H1 (cell line): ENCODE data around the gene MT1F. TPM values are rescaled to one million over a fixed set of nuclear protein-coding genes. Genes with fewer than 3 reads are reported as not detected.
A peak's percentile ranks its signal among the peaks of the same experiment; 100 is the strongest.

Experiments
- CTBP2 ChIP-seq: IDR thresholded peaks from 2 replicates; pipeline ENCODE4 v1.7.0; 2011; ENCODE audit warnings: borderline replicate concordance, mild to moderate bottlenecking, moderate library complexity, mixed read lengths, low read length; ENCODE audit not compliant: insufficient read depth, insufficient read length
- EZH2 ChIP-seq: fragments of 200-600 bp; sonication (generic); IDR thresholded peaks from 2 replicates; pipeline ENCODE4 v1.7.1; 2012; ENCODE audit warnings: low read depth, mild to moderate bottlenecking, moderate library complexity, low read length, inconsistent platforms; ENCODE audit not compliant: severe bottlenecking
- FOSL1 ChIP-seq: IDR thresholded peaks from 2 replicates; pipeline ENCODE4 v1.6.1; 2011; ENCODE audit warnings: mild to moderate bottlenecking, low read depth, low read length, moderate library complexity; ENCODE audit not compliant: insufficient read depth
- JUND ChIP-seq: IDR thresholded peaks from 2 replicates; pipeline ENCODE4 v1.6.1; 2011; ENCODE audit warnings: mild to moderate bottlenecking, improper control_type of control experiment, low read length
- MAX ChIP-seq: IDR thresholded peaks from 2 replicates; pipeline ENCODE4 v1.6.1; 2012; ENCODE audit warnings: inconsistent platforms
- PHF8 ChIP-seq: fragments of 200-600 bp; sonication (generic); conservative IDR thresholded peaks from 2 replicates; pipeline ENCODE4 v1.7.1; 2012; ENCODE audit warnings: low read depth, mild to moderate bottlenecking, inconsistent platforms, low read length, moderate library complexity
- POU5F1 ChIP-seq: IDR thresholded peaks from 2 replicates; pipeline ENCODE4 v1.6.1; 2011; ENCODE audit warnings: low read depth, mild to moderate bottlenecking, low read length, moderate library complexity
- RAD21 ChIP-seq, 2 experiments: IDR thresholded peaks in 1 of 2; conservative IDR thresholded peaks in 1 of 2; 2 replicates each; pipeline ENCODE4 v1.6.1; 2011; ENCODE audit warnings: low read depth in 2 of 2, low read length in 2 of 2, improper control_type of control experiment in 1 of 2, inconsistent platforms in 1 of 2, mild to moderate bottlenecking in 1 of 2, moderate library complexity in 1 of 2
- RNF2 ChIP-seq: fragments of 200-900, 300-1000 bp; sonication (generic); IDR thresholded peaks from 2 replicates; pipeline ENCODE4 v1.7.1; 2016; ENCODE audit warnings: borderline replicate concordance, low read depth, mild to moderate bottlenecking, antibody characterized with exemption, low read length; ENCODE audit not compliant: poor library complexity, severe bottlenecking; ENCODE audit errors: missing control alignments
- SIN3A ChIP-seq, 2 experiments: IDR thresholded peaks in 1 of 2; conservative IDR thresholded peaks in 1 of 2; 2 replicates each; pipeline ENCODE4 v1.6.1; 2011 to 2012; ENCODE audit warnings: low read length in 2 of 2, improper control_type of control experiment in 1 of 2, low read depth in 1 of 2, mild to moderate bottlenecking in 1 of 2
- SIX5 ChIP-seq: IDR thresholded peaks from 2 replicates; pipeline ENCODE4 v1.6.1; 2011; ENCODE audit warnings: mild to moderate bottlenecking, low read depth, low read length
- SUZ12 ChIP-seq: fragments of 200-600 bp; sonication (generic); IDR thresholded peaks from 2 replicates; pipeline ENCODE4 v1.6.1; 2012; ENCODE audit warnings: mild to moderate bottlenecking, inconsistent platforms, low read length, moderate library complexity, mixed read lengths
- TAF7 ChIP-seq: optimal IDR thresholded peaks from 2 replicates; pipeline ENCODE3; 2011; ENCODE audit warnings: low read depth, mild to moderate bottlenecking, inconsistent platforms, low read length, moderate library complexity, borderline replicate concordance
- TCF12 ChIP-seq: IDR thresholded peaks from 2 replicates; pipeline ENCODE4 v1.6.1; 2011; ENCODE audit warnings: low read depth, mild to moderate bottlenecking, low read length
- polyA plus RNA-seq, 7 experiments: library from polyadenylated mRNA; depleted of rRNA in 3 of 7; stranded (reverse) in 5 of 7; unstranded in 2 of 7; fragments of >200 nt in 5 of 7; fragments of 200-250 nt in 2 of 7; gene quantifications; 1 replicate in 5 of 7; 2 replicates in 1 of 7; 4 replicates in 1 of 7; pipeline versions ENCODE4 v1.2.1 to v1.2.3, GENCODE V29; 2011 to 2013; ENCODE audit warnings: missing spikeins in 2 of 7, mixed read lengths in 2 of 7
- total RNA-seq: library from RNA; stranded (reverse); fragmentation: NEBNext Ultra II Directional; extraction: Animal tissue kit (Norgen Biotek cat#: 25700); gene quantifications from 2 replicates; pipeline ENCODE4 v1.2.1, GENCODE V29; 2021

Gene MT1F
- total and polyA plus RNA-seq, 2 of the 8 experiments (the other 6 are each of a cell fraction or from before 2014, with no cell fraction given): 5.9 to 20.8 TPM

DNA sequence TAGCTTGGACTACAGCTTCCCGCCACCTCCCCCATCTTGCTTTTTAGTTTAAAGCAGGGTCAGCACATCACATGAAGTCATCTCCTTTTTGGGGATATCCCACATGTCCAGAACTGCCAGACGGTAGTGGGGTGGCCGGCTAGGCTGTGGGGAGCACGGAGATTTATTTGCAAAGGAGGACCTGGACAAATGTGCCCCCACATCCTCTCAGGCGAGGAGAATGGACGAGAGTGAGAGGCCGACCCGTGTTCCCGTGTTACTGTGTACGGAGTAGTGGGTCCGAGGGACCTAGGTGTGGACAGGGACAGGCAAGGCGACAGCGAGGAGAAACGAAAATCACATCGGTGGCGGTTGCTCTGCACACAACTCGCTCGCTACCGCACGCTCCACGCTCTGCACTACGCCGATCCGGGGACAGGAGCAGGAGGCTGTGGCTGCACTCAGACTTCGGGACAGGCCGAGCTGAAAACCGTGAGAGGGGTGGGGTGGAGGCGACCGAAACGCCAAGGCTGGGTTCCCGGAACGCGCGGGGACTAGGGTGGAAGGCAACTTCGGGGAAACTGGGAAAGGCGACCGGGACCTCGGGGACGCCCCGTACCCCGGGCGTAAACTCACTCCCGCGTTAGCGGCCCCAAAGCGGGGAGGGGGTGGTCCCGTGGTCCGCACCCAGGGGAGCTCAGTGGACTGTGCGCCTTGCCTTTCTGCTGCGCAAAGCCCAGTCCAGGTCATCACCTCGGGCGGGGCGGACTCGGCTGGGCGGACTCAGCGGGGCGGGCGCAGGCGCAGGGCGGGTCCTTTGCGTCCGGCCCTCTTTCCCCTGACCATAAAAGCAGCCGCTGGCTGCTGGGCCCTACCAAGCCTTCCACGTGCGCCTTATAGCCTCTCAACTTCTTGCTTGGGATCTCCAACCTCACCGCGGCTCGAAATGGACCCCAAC lies 19.7 kb upstream of the MT1F start, which contains the start of gene MT1A (continued):
- TF ChIP-seq SIN3A (conservative IDR thresholded peaks at IDR 0.05 in 1 of 2, IDR thresholded peaks at IDR 0.05 in 1 of 2; ENCODE audit: low read depth in 1 of 2, low read length in 2 of 2): no peak
- no peak for TF ChIP-seq POU5F1
- TF ChIP-seq RAD21 (IDR thresholded peaks at IDR 0.05 in 1 of 2, conservative IDR thresholded peaks at IDR 0.05 in 1 of 2; ENCODE audit: low read depth in 2 of 2, low read length in 2 of 2): no peak
- TF ChIP-seq SIX5: no peak
- TF ChIP-seq TCF12: no peak
- no peak for TF ChIP-seq PHF8
- peak; percentile 99 for TF ChIP-seq SUZ12
- peak; percentile 64 for TF ChIP-seq MAX
- TF ChIP-seq CTBP2: peak; percentile 75
- no peak for TF ChIP-seq JUND
- peak; percentile 100 for TF ChIP-seq EZH2
- TF ChIP-seq TAF7: no peak
- TF ChIP-seq FOSL1: no peak
- TF ChIP-seq RNF2: peak; percentile 97
